GM12872 (cell line): ENCODE data around the gene KIF24.

Source experiments
- CTCF ChIP-seq: IDR thresholded peaks from 3 replicates; pipeline ENCODE4 v1.5.1; 2011; ENCODE audit warnings: low read depth, mild to moderate bottlenecking, low read length, moderate library complexity; ENCODE audit not compliant: insufficient read depth

KIF24 gene

GRCh38 chr9:34366365-34366764 is 37.3 kb upstream of the KIF24 start:
- no peak for TF ChIP-seq CTCF

GRCh38 chr9:34365282-34365681 is 36.2 kb upstream of the KIF24 start:
- TF ChIP-seq CTCF = no peak

GRCh38 chr9:34363619-34364351 is 34.7 kb upstream of the KIF24 start:
- no peak for TF ChIP-seq CTCF

GRCh38 chr9:34362614-34363214 is 33.6 kb upstream of the KIF24 start:
- no peak for TF ChIP-seq CTCF

- TF ChIP-seq CTCF = no peak
These were observed 20.3 kb upstream of the KIF24 start for GRCh38 chr9:34349324-34349723.

GRCh38 chr9:34347800-34348158 is 18.7 kb upstream of the KIF24 start:
- no peak for TF ChIP-seq CTCF

GRCh38 chr9:34346873-34347799 is 18.1 kb upstream of the KIF24 start:
- TF ChIP-seq CTCF = no peak
